CD4-positive, alpha-beta T cell (primary cell): ENCODE measurements around the gene DUSP14. TPM values are rescaled to one million over a fixed set of nuclear protein-coding genes. Genes with fewer than 3 reads are reported as not detected.
A peak's percentile ranks its signal among the peaks of the same experiment; 100 is the strongest.

Source experiments
- ATAC-seq: fragments of 200-7000 bp; cut with Tn5 transposase; one replicate; pipeline ENCODE4 v1.10.0; 2022; ENCODE audit warnings: mild to moderate bottlenecking; ENCODE audit not compliant: poor library complexity
- CTCF ChIA-PET: fragments of 350-600 bp; sonication (Branson Sonifier 250); formaldehyde crosslinking; loops from one replicate; lab custom pipeline; 2021; ENCODE audit warnings: antibody characterized with exemption, inconsistent platforms; lab: Charles Lee
- POLR2A ChIA-PET: fragments of 350-600 bp; sonication (Branson Sonifier 250); formaldehyde crosslinking; loops from one replicate; lab custom pipeline; 2021; ENCODE audit warnings: antibody characterized with exemption, inconsistent platforms; lab: Charles Lee
- DNase-seq, 14 experiments: peaks; one replicate each; pipeline ENCODE4 v3.0.0-alpha.2; 2013 to 2020; ENCODE audit warnings: mixed read lengths in 2 of 14
- H3K27ac ChIP-seq, 2 donors: one replicate each; pipeline versions ENCODE4 v1.5.1 to v1.7.0; 2013; ENCODE audit warnings: low read length in 2 of 2, low read depth in 1 of 2, mild to moderate bottlenecking in 1 of 2
- H3K27me3 ChIP-seq, 2 experiments: 1 replicate in 1 of 2; 2 replicates in 1 of 2; pipeline versions ENCODE4 v1.6.1 to v1.7.0; 2013; ENCODE audit warnings: low read length in 2 of 2, control low read depth in 1 of 2, mild to moderate bottlenecking in 1 of 2, moderate library complexity in 1 of 2; ENCODE audit not compliant: insufficient read depth in 2 of 2, control insufficient read depth in 1 of 2
- H3K36me3 ChIP-seq: one replicate; pipeline ENCODE4 v1.6.1; 2013; ENCODE audit warnings: low read length, control low read depth; ENCODE audit not compliant: insufficient read depth
- H3K4me1 ChIP-seq: one replicate; pipeline ENCODE4 v1.6.1; 2013; ENCODE audit warnings: low read length, control low read depth; ENCODE audit not compliant: insufficient read depth
- H3K4me3 ChIP-seq: one replicate; pipeline ENCODE4 v1.5.1; 2013; ENCODE audit warnings: mild to moderate bottlenecking, low read length, moderate library complexity
- H3K9me3 ChIP-seq, 2 experiments: 1 replicate in 1 of 2; 2 replicates in 1 of 2; pipeline versions ENCODE4 v1.6.1 to v1.7.0; 2013; ENCODE audit warnings: low read length in 2 of 2, mild to moderate bottlenecking in 2 of 2, control low read depth in 1 of 2, moderate library complexity in 1 of 2; ENCODE audit not compliant: control insufficient read depth in 1 of 2, insufficient read depth in 1 of 2
- H3K27ac Mint-ChIP-seq: one replicate; pipeline ENCODE4 v1.8.0; 2020; ENCODE audit warnings: mixed read lengths
- H3K27me3 Mint-ChIP-seq: one replicate; pipeline ENCODE4 v1.8.0; 2021; ENCODE audit warnings: mixed read lengths
- H3K36me3 Mint-ChIP-seq: one replicate; pipeline ENCODE4 v1.8.0; 2021; ENCODE audit warnings: low read depth, mixed read lengths
- H3K4me1 Mint-ChIP-seq: one replicate; pipeline ENCODE4 v1.8.0; 2021; ENCODE audit warnings: low read depth, mixed read lengths
- H3K4me3 Mint-ChIP-seq: one replicate; pipeline ENCODE4 v1.8.0; 2020; ENCODE audit warnings: mild to moderate bottlenecking, mixed read lengths
- H3K9me3 Mint-ChIP-seq: one replicate; pipeline ENCODE4 v1.8.0; 2020; ENCODE audit warnings: mixed read lengths
- CTCF ChIP-seq: fragments of 200-600 bp; IDR thresholded peaks from one replicate; pipeline ENCODE4 v1.8.0; 2022; ENCODE audit warnings: antibody characterized with exemption, mild to moderate bottlenecking
- intact Hi-C, 2 experiments: fragments of 100-400 bp; cut with DNase I in 1 of 2; cut with micrococcal nuclease in 1 of 2; formaldehyde crosslinking; loops; one replicate each; pipeline versions ENCODE4 v1.15.1 to v1.9.0; 2023 to 2025; cut with DNase I, micrococcal nuclease
- total RNA-seq, 174 experiments: library from RNA in 2 of 174; stranded (reverse) in 2 of 174; gene quantifications; one replicate each; pipeline ENCODE4 v1.2.3 and lab custom pipeline; 2021 to 2026

The DUSP14 gene
- total RNA-seq, 2 experiments from 2014 or later = 4.4 to 4.9 TPM

GRCh38 chr17:37512442-37513068 is 22.9 kb downstream of the DUSP14 start:
- Histone ChIP-seq H3K27ac (no peak overlapping the region), H3K27me3 (no peaks in the 10 kb centered on the region), H3K4me3 (no peak overlapping the region), H3K36me3 (peaks cover 45% of the 10 kb centered on the region), H3K4me1 (peaks cover 9% of the 10 kb centered on the region), H3K9me3 (no peaks in the 10 kb centered on the region)
- H3K9me3 Mint-ChIP-seq = no peaks in the 10 kb centered on the region
- ATAC-seq = no peak
- peaks cover 36% of the 10 kb centered on the region for H3K36me3 Mint-ChIP-seq
- H3K27ac Mint-ChIP-seq = no peak overlapping the region
- H3K27me3 Mint-ChIP-seq = no peaks in the 10 kb centered on the region
- POLR2A ChIA-PET = interaction anchor here (1.1 kb wide), 1 partner anchor 23 kb away, joined by 3 read pairs; the partner anchor contains the start of gene DUSP14
- no peak overlapping the region for H3K4me3 Mint-ChIP-seq
- CTCF ChIA-PET = no interaction called here
- no peak for TF ChIP-seq CTCF
- intact Hi-C loops = no loop called here
- no peak for DNase-seq
- peaks cover 14% of the 10 kb centered on the region for H3K4me1 Mint-ChIP-seq

GRCh38 chr17:37513711-37514110 is 24.0 kb downstream of the DUSP14 start:
- no peaks in the 10 kb centered on the region for H3K27me3 ChIP-seq
- Mint-ChIP-seq H3K27me3 (no peaks in the 10 kb centered on the region), H3K9me3 (no peaks in the 10 kb centered on the region)

GRCh38 chr17:37516127-37516571 is 26.5 kb downstream of the DUSP14 start:
- CTCF ChIA-PET = no interaction called here
- peak overlapping the region; percentile 14 for H3K27ac Mint-ChIP-seq
- no peak overlapping the region for H3K4me3 Mint-ChIP-seq
- H3K9me3 Mint-ChIP-seq = no peaks in the 10 kb centered on the region
- ATAC-seq (no peak), DNase-seq (no peak)
- peaks cover 70% of the 10 kb centered on the region for H3K36me3 Mint-ChIP-seq
- intact Hi-C loops = no loop called here
- Histone ChIP-seq H3K27ac (no peak overlapping the region), H3K4me3 (no peak overlapping the region), H3K27me3 (no peaks in the 10 kb centered on the region), H3K36me3 (peaks cover 79% of the 10 kb centered on the region), H3K9me3 (no peaks in the 10 kb centered on the region), H3K4me1 (peaks cover 6% of the 10 kb centered on the region)
- POLR2A ChIA-PET = no interaction called here
- no peak for TF ChIP-seq CTCF
- H3K27me3 Mint-ChIP-seq = no peaks in the 10 kb centered on the region
- no peaks in the 10 kb centered on the region for H3K4me1 Mint-ChIP-seq

More at GRCh38 chr17:37513711-37514110, 24.0 kb downstream of the DUSP14 start:
- ATAC-seq = no peak
- no peak for TF ChIP-seq CTCF
- no peak for DNase-seq
- H3K4me3 ChIP-seq = no peak overlapping the region
- H3K9me3 ChIP-seq = no peaks in the 10 kb centered on the region
- POLR2A ChIA-PET = no interaction called here
- CTCF ChIA-PET = no interaction called here
- Mint-ChIP-seq H3K4me3 (no peak overlapping the region), H3K36me3 (peaks cover 48% of the 10 kb centered on the region), H3K27ac (no peak overlapping the region), H3K4me1 (peaks cover 14% of the 10 kb centered on the region)
- H3K4me1 ChIP-seq = peaks cover 9% of the 10 kb centered on the region
- intact Hi-C loops = no loop called here
- peaks cover 57% of the 10 kb centered on the region for H3K36me3 ChIP-seq
- H3K27ac ChIP-seq = no peak overlapping the region
